H4 (cell line): ENCODE data around the gene CLCF1. TPM values are rescaled to one million over a fixed set of nuclear protein-coding genes. Genes with fewer than 3 reads are reported as not detected.
A peak's percentile ranks its signal among the peaks of the same experiment; 100 is the strongest.
"Not testable (repeated sequence)": the region's sequence is repeated elsewhere in the genome, so short reads cannot be mapped to it uniquely, and the experiment has no call there.

Experiments
- DNase-seq: peaks from one replicate; pipeline ENCODE4 v3.0.0-alpha.2; 2015; ENCODE audit warnings: low spot score
- total RNA-seq: library from RNA; depleted of rRNA; stranded (reverse); fragments of >200 nt; shearing (Covaris generic); gene quantifications from 2 replicates; pipeline ENCODE4 v1.2.3, GENCODE V29; 2014

CLCF1 gene
- total RNA-seq, 1 experiment from 2014 or later, result 8.3 TPM

DNA sequence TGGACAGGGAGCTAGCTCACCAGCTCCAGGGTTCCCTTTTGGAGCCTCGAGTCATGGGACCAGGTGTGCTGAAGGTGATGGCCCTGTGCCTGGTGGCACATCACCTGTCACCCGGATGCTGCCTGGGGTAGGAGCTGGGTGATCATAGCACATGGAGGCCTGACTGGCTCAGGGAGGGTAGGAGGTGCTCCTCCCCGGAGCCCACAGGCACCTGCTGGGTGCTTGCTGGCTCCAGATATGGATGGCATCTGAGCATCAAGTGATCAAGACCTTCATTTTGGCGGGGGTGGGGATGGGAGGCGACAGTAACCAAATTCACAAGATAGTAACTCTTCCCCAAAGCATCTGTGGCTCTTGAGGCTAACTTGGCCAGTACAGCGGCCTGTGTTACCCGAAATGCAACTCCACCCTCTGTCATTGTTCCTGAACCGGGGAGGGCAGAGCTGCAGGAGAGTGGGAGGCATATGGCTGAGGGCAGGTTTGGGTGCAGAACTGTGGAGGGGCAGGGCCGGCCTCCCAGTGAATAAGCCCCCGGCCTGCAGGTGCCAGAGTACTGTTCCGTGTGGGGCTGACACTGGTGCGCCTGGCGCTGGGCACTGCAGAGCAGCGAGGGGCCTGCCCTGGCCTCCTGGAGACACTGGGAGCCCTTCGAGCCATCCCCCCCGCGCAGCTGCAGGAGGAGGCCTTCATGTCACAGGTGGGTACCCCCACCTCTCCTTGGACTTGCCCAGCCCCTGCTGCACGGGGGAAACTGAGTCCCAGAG lies 35.2 kb upstream of the CLCF1 start:
- no peak for DNase-seq

DNA sequence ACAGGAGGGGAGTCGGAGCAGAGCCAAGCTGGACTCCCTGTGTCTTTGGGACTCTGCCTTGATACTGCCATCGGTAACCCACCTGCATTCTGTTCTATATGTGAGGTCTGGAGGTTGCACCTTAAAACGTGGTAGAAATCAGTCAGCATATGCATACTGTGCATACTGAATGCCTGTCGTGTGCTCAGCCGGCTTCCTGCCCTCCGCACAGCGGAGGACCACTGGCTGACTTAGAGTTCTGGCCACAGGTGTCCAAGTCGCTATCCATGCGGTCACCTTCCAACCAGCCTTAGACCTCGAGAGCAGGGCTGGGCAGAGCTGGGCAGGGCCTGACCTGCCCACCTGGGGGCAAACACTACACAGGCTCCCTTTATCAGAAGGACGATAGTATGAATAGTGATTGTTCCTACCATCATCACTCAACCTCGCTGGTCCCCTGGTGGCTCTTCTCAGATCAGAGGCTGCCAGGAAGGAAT lies 34.3 kb upstream of the CLCF1 start:
- no peak for DNase-seq

DNA sequence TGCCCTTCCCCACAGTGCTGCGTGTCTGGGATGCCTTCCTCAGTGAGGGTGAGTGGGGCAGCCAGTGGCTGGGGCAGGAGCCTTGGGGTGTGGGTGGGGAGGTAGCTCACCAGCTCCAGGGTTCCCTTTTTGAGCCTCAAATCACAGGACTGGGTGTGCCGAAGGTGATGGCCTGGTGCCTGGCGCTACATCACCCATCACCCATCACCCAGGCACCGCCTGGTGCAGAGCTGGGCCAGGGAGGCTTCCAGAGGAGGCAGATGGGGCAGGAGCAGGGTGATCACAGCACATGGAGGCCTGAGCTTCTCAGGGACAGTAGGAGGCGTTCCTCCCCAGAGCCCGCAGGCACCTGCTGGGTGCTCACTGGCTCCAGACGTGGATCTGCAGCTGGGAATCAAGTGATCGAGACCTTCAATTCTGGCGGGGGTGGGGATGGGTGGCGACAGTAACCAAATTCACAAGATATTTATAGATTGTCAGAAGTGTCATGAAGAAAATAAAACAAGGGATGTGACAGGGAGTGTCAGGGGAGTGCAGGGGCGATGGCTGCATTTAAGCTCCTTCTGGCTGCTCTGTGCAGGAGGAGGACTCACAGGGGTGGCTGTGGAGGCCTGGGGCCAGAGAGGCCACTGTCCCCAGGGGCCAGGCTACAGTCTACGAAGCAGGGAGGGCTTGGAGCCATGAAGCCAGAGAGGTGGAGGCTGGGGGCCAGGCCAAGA lies 33.7 kb upstream of the CLCF1 start:
- DNase-seq, result no peak

DNA sequence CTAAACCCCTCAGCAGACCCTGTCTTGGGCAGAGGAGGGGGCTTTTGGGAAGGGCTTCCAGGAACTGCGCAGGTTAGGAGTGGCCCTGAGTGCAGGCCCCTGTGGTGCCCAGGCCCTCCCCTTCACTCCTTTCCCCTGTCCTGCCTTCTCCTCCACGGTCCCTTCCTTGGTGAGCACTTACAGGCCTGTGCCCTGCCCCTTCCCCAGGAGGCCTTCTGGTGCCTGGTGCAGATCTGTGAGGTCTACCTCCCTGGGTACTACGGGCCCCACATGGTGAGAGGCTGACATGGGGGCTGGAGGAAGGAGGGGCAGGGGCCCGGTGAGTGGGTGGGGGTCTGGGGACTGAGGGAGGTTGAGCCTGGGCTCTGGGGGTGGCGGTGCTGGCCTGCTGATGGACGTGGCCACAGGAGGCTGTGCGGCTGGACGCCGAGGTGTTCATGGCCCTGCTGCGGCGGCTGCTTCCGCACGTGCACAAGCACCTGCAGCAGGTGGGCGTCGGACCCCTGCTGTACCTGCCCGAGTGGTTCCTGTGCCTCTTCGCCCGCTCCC lies 33.1 kb upstream of the CLCF1 start:
- DNase-seq, result no peak

DNA sequence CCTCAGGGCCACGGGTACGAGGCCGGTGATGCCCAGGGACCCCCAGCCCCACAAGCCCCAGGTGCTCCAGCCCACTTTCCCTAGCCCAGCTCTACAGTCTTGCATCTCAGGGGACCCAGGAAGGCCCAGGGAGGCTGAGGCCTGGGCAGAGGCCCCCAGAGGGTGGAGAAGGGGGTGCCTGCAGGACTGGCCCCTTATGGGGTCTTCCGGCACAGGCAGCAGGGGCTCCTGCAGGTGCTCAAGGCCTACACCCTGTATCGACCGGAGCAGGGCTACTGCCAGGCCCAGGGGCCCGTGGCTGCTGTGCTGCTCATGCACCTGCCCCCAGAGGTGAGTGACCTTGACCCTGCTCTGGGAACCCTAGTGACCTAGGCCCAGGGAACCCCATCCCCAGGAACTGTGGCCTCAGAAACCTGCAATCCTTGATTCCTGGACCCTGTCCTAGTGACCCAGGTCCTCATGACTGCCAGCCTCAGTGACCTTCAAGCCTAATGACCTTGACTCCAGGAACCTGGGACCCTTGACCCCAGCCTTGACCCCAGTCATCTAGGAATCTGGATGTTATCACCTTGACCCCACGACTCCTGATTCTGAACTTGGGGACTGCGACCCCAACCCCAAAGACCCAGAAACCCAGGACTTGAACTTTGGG lies 32.4 kb upstream of the CLCF1 start:
- DNase-seq, result no peak

DNA sequence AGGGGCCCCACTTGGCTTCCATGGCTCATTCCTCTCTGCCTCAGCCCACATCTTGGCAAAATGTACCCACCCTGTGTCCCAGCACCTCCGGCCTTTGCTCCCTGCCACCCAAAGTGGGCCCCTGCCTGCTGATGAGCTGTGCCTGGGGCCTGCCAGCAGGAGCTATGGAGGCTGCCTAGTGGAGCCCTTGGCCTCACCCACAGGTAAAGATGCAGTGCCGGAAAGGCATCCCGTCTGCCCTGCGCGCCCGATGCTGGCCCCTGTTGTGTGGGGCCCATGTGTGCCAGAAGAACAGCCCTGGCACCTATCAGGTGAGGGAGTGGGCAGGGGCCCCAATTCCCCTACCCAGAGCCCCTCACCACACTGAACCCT lies 31.8 kb upstream of the CLCF1 start:
- no peak for DNase-seq

DNA sequence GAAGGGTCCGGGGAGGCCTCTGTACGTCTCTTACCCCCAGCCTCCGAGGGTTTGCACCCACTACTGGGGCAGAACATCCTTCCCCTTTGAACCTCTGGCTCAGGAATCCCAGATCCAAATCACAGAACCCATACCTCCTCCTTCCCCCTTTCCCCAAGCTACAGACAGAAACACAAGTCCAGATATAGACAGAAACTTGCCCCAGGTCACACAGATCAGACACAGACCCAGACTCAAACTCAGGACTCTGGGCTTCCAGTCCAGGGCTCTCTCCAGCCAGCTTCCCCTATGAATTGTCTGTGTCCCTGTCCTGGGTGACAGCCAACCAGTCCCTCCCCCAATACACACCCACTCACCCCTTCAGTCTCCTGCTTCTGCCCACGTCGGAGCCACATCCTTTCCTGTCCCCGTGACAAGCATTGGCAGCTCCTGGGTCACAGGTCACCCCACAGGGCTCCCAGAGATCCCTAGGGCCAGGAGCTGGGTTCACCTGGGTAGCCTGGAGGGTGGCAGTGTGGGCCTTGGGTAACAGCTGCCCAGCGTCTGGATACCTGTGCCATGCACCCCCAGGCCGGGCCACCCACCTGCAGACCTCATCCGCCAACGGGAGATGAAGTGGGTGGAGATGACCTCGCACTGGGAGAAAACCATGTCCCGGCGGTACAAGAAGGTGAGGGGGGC lies 31.3 kb upstream of the CLCF1 start:
- DNase-seq, result no peak

DNA sequence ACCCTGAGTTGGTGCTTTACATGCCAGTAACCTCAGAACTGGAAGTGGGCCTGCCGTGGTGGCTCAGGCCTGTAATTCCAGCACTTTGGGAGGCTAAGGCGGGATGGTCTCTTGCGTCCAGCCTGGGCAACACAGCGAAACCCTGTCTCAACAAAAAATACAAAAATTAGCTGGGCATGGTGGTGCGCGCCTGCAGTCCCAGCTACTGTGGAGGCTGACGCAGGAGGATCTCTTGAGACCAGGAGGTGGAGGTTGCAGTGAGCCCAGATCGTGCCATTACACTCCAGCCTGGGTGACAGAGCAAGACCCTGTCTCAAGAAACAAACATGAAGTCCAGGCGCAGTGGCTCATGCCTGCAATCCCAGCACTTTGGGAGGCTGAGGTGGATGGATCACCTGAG lies 29.7 kb upstream of the CLCF1 start:
- not testable (repeated sequence) for DNase-seq

DNA sequence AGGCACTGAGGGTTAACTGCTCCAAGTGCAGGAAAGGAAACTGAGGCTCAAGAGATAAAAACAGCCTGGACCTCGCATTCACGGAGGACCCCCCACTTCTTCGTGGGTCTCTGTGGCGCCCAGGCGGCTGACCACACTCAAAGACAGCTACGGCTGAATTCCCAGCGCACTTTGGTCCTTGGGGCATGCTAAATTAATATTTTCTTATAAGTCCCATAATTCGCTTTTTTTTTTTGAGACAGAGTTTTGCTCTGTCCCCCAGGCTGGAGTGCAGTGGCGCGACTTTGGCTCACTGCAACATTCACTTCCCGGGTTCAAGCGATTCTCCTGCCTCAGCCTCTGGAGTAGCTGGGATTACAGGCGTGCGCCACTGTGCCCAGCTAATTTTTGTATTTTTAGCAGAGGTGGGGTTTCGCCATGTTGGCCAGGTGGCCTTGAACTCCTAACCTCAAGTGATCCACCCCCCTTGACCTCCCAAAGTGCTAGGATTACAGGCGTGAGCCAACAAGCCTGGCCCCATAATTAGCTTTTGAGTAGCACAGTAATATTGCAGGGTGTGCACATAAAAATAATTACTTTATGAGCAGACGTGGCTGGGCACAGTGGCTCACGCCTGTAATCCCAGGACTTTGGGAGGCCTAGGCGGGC lies 28.9 kb upstream of the CLCF1 start:
- not testable (repeated sequence) for DNase-seq

DNA sequence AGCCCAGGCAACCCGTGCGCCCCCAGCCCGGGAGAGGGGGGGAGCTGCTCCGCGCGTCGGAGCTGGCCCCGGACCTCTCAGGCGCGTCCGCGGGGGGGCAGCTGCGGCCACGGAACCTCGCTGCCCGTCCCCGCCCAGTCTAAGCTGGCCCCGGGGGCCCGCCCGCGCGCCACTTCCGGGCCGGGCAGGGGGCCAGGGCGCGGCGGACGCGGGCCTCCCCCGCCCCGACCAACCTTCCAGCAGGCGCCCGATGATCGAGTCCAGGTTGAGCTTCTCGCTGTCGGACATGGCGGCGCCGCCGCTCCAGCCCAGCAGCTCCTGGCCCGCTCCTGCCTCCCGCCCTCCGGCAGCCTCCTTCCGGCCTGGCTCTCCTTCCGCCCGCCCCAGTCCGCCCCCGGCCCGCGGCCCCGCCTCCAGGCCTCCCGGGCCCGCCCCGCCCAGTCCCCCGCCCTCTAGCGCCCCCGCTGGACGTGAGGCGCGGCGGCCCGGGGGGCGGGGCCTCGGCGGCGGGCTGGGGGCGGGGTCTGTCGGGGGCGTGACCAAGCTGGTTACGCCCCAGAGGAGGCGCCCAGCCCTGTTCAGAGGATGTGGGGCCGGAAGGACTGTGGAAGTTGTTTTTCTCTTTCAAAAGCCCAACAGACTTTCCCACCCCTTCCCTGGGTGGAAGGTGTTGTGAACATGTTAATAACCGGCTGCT lies 28.2 kb upstream of the CLCF1 start, which contains the start of gene PPP1CA:
PPP1CA (minus strand) TSS at position 364 of the 697 bp plus-strand sequence; CDS start at position 288, 76 bp downstream.
- peak; percentile 70 for DNase-seq

DNA sequence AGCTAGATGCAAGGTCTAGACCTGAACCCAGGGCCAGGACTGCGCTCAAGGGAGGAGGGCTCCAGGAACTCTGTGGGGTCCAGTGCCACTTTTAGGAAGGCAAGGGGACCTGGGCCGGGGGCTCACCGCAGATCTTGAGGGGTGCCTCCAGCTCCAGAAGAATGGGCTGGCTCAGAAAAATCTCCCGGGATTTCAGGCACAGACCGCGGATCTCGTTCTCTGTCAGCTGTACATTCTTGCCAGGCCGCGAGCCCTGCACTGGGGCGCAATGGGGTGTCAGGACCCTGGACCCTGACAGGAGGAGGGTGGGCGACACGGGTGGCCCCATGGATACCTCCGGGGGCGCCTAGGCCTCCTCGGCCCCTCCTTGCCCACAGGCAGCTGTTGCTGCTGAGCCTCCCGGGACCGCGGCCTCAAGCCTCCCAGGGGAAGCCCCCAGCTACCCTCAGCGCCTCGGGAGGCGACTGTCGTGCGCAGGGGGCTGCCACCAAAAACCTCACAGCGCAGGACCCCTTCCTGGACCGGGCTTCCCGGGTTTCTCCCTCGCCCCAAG lies 27.6 kb upstream of the CLCF1 start:
- DNase-seq, result no peak

DNA sequence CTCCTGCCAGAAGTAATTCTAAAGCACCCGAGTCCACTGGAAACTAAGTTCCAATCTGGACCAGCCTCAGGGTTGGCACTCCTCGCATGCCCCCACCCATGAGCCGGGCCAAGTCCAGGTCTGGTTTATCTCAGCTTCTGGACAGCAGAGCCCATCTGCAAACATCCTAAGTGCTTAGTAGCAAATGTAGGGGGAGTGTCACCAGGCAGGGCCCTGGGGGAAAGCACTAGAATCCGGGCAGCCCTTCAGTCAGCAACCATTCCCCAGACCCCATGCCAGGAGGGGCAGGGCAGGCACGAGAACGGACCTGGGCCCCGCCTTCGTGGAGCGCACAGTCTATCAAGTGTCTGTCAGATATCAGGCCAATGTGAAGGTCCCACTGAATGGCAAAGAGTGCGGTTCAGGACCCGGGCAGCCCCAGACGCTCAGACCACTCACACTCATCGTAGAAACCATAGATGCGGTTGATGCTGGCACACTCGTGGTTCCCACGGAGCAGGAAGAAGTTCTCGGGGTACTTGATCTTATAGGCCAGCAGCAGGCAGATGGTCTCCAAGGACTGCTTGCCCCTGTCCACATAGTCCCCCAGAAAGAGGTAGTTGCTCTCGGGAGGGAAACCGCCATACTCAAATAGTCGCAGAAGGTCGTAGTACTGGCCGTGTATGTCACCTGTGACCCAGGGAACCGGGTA lies 27.0 kb upstream of the CLCF1 start:
- no peak for DNase-seq

DNA sequence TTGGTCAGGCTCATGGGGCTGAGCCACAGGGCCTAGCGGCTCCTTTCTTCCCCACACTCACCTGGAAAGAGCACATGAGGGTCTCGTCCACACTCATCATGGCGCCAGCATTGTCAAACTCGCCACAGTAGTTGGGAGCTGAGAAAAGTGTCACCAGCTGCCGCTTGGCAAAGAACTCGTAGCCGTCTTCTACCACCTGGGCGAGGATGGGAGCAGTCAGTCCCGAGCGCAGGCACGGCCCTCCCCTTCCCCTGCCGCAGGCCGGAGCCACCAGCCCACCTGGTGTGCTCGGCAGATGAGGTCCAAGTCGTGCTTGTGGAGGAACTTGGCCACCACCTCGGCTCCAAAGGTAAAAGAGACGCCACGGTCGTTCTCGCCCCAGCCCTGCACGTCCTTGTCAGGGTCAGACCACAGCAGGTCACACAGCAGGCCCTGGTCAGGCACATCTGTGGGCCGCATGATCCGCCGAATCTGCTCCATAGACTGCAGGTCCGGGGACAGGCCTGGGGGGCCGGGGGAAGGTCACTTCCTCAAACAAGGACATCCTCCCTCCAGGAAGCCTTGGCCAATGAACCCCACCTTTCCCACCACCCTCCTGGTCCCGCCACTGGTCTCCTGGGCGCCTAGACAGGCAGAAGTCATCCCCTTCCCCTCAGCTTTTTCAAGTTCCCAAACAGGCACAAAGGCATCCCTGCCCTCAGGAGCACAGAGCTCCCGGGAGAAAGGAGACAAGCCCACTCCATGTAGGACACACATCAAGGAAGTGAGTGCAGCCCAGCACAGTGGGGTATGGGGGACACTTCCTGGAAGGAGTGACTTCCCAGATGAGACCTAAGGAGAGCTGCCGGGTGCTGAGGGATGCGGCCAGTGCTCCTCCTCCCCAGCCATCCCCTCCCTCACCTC lies 25.5 kb upstream of the CLCF1 start:
- no peak for DNase-seq

DNA sequence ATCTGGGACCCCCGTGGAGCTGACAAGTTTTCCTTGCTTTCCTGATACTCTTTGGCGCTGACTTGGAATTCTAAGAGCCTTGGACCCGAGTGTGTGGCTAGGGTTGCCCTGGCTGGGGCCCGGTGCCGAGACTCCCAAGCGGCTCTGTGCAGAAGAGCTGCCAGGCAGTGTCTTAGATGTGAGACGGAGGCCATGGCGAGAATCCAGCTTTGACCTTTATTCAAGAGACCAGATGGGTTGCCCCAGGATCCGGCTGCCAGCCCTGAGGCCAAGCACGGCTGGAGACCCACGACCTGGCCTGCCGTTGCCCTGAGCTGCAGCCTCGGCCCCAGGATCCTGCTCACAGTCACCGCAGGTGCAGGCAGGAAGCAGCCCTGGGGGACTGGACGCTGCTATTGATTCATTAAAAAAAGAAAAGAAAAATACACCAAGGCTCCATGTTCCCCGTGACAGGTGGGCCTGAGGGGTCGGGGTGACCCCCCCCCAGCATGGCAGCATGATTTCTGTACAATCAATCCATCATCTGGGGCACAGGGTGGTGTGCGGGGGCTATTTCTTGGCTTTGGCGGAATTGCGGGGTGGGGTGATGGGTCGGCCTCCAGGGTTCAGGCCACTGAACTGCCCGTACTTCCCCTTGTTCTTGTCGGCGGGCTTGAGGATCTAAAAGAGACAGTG lies 24.7 kb upstream of the CLCF1 start:
- no peak for DNase-seq

DNA sequence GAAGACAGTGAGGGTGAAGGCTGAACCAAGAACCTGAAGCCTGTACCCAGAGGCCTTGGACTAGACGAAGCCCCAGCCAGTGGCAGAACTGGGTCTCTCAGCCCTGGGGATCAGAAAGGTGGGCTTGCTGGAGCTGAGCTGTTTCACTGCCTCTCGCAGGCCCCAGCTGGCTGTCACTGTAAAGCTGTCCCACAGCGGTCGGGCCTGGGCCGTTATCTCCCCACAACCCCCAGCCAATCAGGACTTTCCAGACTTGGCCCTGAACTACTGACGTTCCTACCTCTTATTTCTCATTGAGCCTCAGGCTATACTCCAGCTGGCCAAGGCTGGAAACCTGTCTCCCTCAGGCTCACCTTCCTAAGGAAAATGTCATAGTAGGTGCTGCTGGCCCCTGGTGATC lies 24.1 kb upstream of the CLCF1 start:
- no peak for DNase-seq

DNA sequence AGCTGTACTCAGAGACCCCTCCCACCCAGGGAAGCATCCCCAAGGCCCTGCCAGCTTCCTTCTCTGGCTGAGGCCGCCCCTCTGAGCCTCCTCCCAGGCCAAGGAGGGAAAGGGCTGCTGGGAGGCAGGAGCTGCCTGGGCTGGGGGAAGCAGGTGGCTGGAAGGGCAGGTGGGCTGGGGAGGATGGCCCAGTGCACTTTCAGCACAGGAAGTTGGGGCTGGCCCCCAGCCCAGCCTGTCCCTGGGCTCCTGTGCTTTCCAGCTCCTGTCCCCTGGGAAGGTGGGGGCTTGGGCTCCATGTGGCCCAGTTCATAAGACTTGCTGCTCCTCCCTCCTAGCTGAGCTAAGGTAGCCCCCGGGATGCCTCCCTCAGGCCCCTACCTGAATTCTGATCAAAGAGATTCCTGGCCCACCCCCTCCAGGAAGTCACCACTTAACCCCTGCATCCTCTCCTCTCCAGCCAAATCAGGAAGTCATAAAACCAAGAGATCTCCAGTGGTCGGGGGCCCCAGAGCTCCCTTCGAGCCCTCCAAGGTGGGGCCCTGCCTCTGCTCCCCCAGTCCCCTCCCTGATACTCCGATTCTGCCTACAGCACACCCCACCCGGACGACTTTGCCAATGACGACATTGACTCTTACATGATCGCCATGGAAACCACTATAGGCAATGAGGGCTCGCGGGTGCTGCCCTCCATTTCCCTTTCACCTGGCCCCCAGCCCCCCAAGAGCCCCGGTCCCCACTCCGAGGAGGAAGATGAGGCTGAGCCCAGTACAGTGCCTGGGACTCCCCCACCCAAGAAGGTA lies 23.4 kb upstream of the CLCF1 start:
- no peak for DNase-seq

DNA sequence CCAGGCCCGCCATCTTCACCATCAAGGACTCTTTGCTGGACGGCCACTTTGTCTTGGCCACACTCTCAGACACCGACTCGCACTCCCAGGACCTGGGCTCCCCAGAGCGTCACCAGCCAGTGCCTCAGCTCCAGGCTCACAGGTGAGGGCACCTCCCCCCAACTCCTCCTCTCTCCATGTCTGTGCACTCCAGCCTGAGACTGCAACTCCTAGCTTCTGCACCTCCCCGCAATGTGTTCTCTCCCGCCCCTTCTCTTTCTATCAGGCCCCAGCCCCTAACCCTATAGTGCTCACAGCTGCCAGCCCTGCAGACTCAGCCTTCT lies 22.8 kb upstream of the CLCF1 start:
- DNase-seq, result no peak
